CD4-positive, alpha-beta T cell treated with Interleukin-17A for 4 hours (primary cell): ENCODE results near the gene HSPA1B.
A peak's percentile ranks its signal among the peaks of the same experiment; 100 is the strongest.
"Not testable (repeated sequence)": the region's sequence is repeated elsewhere in the genome, so short reads cannot be mapped to it uniquely, and the experiment has no call there.

ENCODE experiments used
- DNase-seq: peaks from one replicate; pipeline ENCODE4 v3.0.0-alpha.2; 2020; ENCODE audit warnings: mixed read lengths

The HSPA1B gene

GRCh38 chr6:31799781-31800180 lies 27.8 kb upstream of the HSPA1B start:
- no peak for DNase-seq

- DNase-seq = not testable (repeated sequence)
These were observed 26.3 kb upstream of the HSPA1B start for GRCh38 chr6:31801031-31801927.

GRCh38 chr6:31805939-31806469 lies 21.5 kb upstream of the HSPA1B start:
- peak; percentile 22 for DNase-seq

- peak; percentile 99 for DNase-seq
These were observed 20.9 kb upstream of the HSPA1B start, which contains the start of gene LSM2 for GRCh38 chr6:31806470-31807272. Gene LSM2 (minus strand): TSS chr6:31806966. CDS start chr6:31806757, 209 bp downstream.

GRCh38 chr6:31808599-31808998 lies 18.9 kb upstream of the HSPA1B start:
- DNase-seq = not testable (repeated sequence)

GRCh38 chr6:31811645-31812044 lies 15.9 kb upstream of the HSPA1B start:
- DNase-seq = no peak

GRCh38 chr6:31813465-31813849 lies 14.1 kb upstream of the HSPA1B start:
- no peak for DNase-seq

- DNase-seq = peak; percentile 79
These were observed 12.9 kb upstream of the HSPA1B start for GRCh38 chr6:31814677-31815024.

- DNase-seq = peak; percentile 76
These were observed 12.3 kb upstream of the HSPA1B start, which contains the start of the genes HSPA1A and HSPA1L for GRCh38 chr6:31815025-31815838. Gene HSPA1A (plus strand): TSS chr6:31815543. CDS start chr6:31815757, 214 bp downstream. Gene HSPA1L (minus strand): TSS chr6:31815283. CDS start chr6:31811972, 3,311 bp downstream.

GRCh38 chr6:31817133-31817928 lies 10.2 kb upstream of the HSPA1B start:
- not testable (repeated sequence) for DNase-seq

GRCh38 chr6:31817929-31818511 lies 9.5 kb upstream of the HSPA1B start:
- DNase-seq = peak; percentile 23

GRCh38 chr6:31819871-31820299 lies 7.7 kb upstream of the HSPA1B start:
- no peak for DNase-seq

- DNase-seq = not testable (repeated sequence)
These were observed 7.1 kb upstream of the HSPA1B start for GRCh38 chr6:31820399-31820798.

GRCh38 chr6:31821301-31822035 lies 6.1 kb upstream of the HSPA1B start:
- no peak for DNase-seq

GRCh38 chr6:31822036-31822821 lies 5.3 kb upstream of the HSPA1B start:
- peak; percentile 83 for DNase-seq

GRCh38 chr6:31823592-31824196 lies 3.8 kb upstream of the HSPA1B start:
- not testable (repeated sequence) for DNase-seq

GRCh38 chr6:31825553-31825952 lies 2.0 kb upstream of the HSPA1B start:
- no peak for DNase-seq

GRCh38 chr6:31826793-31827285 lies 699 bp upstream of the HSPA1B start:
- peak; percentile 60 for DNase-seq
